ENCODE results near the gene EED.

The EED gene

DNA sequence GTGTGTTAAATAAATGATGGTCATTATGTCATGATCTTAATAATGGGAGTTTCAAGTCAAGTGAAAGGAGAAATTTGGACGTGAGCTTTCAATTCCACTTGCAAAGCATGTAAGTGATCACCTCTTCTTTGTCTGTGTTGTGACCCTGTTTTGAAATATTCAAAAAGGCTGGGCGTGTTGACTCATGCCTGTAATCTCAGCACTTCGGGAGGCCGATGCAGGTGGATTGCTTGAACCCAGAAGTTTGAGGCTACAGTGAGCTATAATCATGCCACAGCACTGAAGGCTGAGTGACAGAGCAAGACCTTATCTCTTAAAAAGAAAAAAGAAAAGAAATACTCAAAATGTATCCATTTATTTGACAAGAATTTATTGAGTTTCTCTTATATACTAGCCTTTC, 32.9 kb upstream of the EED start:
- Histone ChIP-seq H3K27me3 (ENCODE audit: insufficient read depth, low read depth) (no peaks in the 10 kb centered on the region), H2AFZ (ENCODE audit: low read depth) (no peak overlapping the region), H3K36me3 (ENCODE audit: insufficient read depth) (no peaks in the 10 kb centered on the region), H3K79me2 (ENCODE audit: insufficient read depth, low read depth) (no peaks in the 10 kb centered on the region), H3K4me1 (ENCODE audit: low read depth, poor library complexity, severe bottlenecking) (peaks cover 28% of the 10 kb centered on the region), H3K4me3 (IDR thresholded peaks at IDR 0.05; ENCODE audit: insufficient read depth, low read depth, low read length) (no peak overlapping the region), H3K4me2 (no peak overlapping the region), H3K9ac (no peak overlapping the region), H4K20me1 (ENCODE audit: insufficient read depth) (no peaks in the 10 kb centered on the region), H3K27ac (no peak overlapping the region)
- TF ChIP-seq, protein P1, sequence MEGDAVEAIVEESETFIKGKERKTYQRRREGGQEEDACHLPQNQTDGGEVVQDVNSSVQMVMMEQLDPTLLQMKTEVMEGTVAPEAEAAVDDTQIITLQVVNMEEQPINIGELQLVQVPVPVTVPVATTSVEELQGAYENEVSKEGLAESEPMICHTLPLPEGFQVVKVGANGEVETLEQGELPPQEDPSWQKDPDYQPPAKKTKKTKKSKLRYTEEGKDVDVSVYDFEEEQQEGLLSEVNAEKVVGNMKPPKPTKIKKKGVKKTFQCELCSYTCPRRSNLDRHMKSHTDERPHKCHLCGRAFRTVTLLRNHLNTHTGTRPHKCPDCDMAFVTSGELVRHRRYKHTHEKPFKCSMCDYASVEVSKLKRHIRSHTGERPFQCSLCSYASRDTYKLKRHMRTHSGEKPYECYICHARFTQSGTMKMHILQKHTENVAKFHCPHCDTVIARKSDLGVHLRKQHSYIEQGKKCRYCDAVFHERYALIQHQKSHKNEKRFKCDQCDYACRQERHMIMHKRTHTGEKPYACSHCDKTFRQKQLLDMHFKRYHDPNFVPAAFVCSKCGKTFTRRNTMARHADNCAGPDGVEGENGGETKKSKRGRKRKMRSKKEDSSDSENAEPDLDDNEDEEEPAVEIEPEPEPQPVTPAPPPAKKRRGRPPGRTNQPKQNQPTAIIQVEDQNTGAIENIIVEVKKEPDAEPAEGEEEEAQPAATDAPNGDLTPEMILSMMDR (conservative IDR thresholded peaks at IDR 0.05; ENCODE audit: low read depth, low read length): no peak

DNA sequence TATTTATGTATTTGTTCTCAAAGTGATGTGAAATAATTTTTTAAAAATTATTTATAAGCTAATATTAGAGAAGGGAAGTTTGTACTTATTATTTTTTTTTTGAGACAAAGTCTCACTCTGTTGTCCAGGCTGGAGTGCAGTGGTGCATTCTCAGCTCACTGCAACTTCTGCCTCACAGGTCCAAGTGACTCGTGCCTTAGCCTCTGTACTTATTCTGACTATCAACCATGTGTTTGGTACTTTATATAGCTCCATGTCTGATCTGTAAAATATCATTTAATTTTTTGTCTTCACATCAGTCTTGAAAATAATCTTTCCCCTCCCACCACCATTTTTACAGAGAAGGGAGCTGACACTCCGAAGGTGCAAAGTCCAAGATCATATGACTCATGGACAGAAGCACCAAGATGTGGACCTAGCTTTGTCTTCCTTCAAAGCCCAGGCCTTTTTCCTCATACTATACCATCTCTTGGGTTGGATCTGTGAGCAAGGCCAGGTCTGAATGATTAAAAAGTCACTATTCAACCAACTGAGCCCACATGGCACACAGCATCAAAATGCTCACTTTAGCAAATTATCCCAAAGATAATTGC, 32.4 kb upstream of the EED start:
- peaks cover 29% of the 10 kb centered on the region for H3K4me1 ChIP-seq (ENCODE audit: low read depth, poor library complexity, severe bottlenecking)
- H3K27me3 ChIP-seq (ENCODE audit: insufficient read depth, low read depth): no peaks in the 10 kb centered on the region
- TF ChIP-seq, protein P1 (conservative IDR thresholded peaks at IDR 0.05; ENCODE audit: low read depth, low read length): no peak
- no peak overlapping the region for H3K9ac ChIP-seq
- no peak overlapping the region for H3K27ac ChIP-seq
- no peaks in the 10 kb centered on the region for H3K79me2 ChIP-seq (ENCODE audit: insufficient read depth, low read depth)
- no peak overlapping the region for H2AFZ ChIP-seq (ENCODE audit: low read depth)
- no peak overlapping the region for H3K4me2 ChIP-seq
- H4K20me1 ChIP-seq (ENCODE audit: insufficient read depth): no peaks in the 10 kb centered on the region
- H3K4me3 ChIP-seq (IDR thresholded peaks at IDR 0.05; ENCODE audit: insufficient read depth, low read depth, low read length): no peak overlapping the region
- H3K36me3 ChIP-seq (ENCODE audit: insufficient read depth): no peaks in the 10 kb centered on the region

DNA sequence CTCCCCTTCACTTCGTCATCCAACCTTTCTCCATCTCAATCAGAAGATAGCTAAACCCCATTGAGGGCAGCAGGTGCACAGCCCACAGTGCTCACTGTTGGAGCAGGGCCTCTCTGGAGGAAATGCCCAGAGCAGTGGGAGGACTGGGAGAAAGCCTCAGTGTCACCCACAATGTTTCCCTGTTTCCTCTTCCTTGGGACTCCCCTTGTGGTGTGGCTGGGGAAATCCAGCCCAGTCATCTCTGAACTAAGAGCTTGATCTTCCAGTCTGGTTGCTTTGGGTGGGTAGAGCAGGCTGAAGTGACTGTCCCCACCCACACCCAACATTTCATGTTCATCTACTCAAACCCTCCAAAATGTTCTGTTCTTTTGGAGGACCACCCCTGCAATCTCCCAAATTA, 29.8 kb upstream of the EED start:
- TF ChIP-seq, protein P1 (conservative IDR thresholded peaks at IDR 0.05; ENCODE audit: low read depth, low read length): peak; percentile 53
- no peaks in the 10 kb centered on the region for H4K20me1 ChIP-seq (ENCODE audit: insufficient read depth)
- H3K4me1 ChIP-seq (ENCODE audit: low read depth, poor library complexity, severe bottlenecking): peaks cover 42% of the 10 kb centered on the region
- H2AFZ ChIP-seq (ENCODE audit: low read depth): no peak overlapping the region
- H3K27ac ChIP-seq: peak overlapping the region; percentile 30; the same call in 1 of the 2 replicates
- no peak overlapping the region for H3K9ac ChIP-seq
- H3K79me2 ChIP-seq (ENCODE audit: insufficient read depth, low read depth): no peaks in the 10 kb centered on the region
- no peaks in the 10 kb centered on the region for H3K27me3 ChIP-seq (ENCODE audit: insufficient read depth, low read depth)
- H3K4me3 ChIP-seq (IDR thresholded peaks at IDR 0.05; ENCODE audit: insufficient read depth, low read depth, low read length): no peak overlapping the region
- peak overlapping the region; percentile 50 for H3K4me2 ChIP-seq
- no peaks in the 10 kb centered on the region for H3K36me3 ChIP-seq (ENCODE audit: insufficient read depth)

DNA sequence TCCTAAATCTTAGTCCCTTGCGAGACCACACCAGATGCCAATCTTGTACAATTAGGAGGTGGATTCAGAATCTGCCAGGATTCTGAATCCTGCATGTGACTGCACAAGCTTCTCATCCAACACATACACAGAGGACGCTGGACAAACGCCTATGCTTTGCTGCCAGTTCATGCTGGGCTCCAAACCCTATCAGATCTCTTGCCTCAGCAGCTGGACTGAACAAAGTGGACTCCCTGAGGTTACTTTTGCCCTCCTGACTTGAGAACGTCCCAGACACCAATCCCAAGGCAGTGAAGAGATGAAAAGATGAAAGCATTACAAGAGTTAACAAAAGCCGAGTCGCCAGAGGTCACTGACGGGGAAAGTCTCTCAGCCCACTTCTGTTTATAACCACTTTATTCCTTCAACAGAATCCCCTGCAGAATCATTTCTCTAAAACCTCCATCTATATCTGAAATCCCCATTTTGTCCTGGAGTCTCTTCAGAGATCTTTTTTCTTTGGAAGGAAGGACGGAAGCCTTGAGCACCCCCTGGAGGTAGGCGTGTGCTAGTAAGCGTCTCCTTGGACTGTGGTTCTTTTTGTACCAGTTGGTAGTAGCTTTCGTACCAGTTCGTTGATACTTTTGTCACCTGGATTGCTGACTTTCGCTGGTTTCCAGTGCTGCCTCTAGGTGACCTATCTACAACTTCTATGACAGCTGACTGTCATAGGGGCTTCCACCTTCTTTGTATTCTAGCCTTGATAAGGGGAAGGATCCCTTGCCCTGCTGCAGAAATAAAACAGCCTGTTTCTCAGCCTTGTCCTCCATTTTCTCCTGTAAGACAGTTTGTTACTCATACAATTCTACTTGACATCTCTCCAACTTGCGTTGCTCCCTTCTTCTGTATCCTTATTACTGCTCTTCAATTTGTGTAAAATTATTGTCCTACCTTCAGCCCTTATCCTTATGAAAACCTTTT, 26.1 kb upstream of the EED start:
- H3K79me2 ChIP-seq (ENCODE audit: insufficient read depth, low read depth): no peaks in the 10 kb centered on the region
- H3K9ac ChIP-seq: no peak overlapping the region
- no peak overlapping the region for H3K27ac ChIP-seq
- no peaks in the 10 kb centered on the region for H3K36me3 ChIP-seq (ENCODE audit: insufficient read depth)
- H3K4me3 ChIP-seq (IDR thresholded peaks at IDR 0.05; ENCODE audit: insufficient read depth, low read depth, low read length): no peak overlapping the region
- peak overlapping the region; percentile 73 for H2AFZ ChIP-seq (ENCODE audit: low read depth)
- TF ChIP-seq, protein P1 (conservative IDR thresholded peaks at IDR 0.05; ENCODE audit: low read depth, low read length): peak; percentile 99
- H3K4me2 ChIP-seq: peak overlapping the region; percentile 30
- H4K20me1 ChIP-seq (ENCODE audit: insufficient read depth): no peaks in the 10 kb centered on the region
- no peaks in the 10 kb centered on the region for H3K27me3 ChIP-seq (ENCODE audit: insufficient read depth, low read depth)
- peaks cover 42% of the 10 kb centered on the region for H3K4me1 ChIP-seq (ENCODE audit: low read depth, poor library complexity, severe bottlenecking)

All from KMS-11 (cell line).